ENCODE measurements around the gene NBDY. TPM values are rescaled to one million over a fixed set of nuclear protein-coding genes. Genes with fewer than 3 reads are reported as not detected.
A peak's percentile ranks its signal among the peaks of the same experiment; 100 is the strongest.

Gene NBDY
- total RNA-seq, 2 experiments from 2014 or later, result 37.0 to 53.3 TPM

DNA sequence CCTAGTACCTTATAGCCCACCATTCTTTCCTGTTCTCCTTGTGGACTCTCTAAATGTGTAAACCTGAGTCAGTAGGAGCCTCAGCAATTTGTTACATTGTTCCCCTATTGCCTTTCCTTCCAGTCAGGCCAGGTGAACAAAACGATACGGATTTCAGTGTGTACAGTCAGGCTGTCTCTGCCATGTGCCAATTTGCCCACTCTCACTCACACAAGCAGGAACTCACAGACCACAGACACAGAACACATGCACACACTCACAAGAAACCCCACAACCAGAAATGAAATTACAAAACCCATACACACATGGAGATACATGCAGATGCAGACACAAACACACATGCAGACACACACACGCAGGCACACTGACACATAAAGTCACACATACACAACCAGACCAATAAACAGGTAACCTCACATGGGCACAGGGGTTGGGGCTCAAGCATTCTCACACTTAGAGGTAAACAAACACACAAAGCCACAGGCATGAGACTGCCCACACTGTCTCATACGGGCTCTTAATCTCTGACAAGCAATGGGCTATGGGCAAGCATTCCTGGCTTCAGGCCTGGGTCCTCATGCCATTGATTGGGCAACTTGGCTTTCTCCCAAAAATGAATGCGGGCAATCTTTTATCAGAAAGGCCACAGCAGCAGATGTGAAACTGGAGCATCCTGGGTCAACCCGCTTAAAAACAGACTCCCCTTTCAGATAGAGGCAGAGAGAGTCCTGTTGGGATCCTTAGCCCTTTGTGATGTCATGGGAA, 68.7 kb downstream of the NBDY start:
- intact Hi-C loops (cut with DNase I, micrococcal nuclease), result no loop called here
- no peak for DNase-seq
- H3K27me3 Mint-ChIP-seq, result no peaks in the 10 kb centered on the region
- ChIA-PET POLR2A (no interaction called here), CTCF (no interaction called here)
- peak overlapping the region; percentile 76 for H3K27ac Mint-ChIP-seq
- H3K4me3 Mint-ChIP-seq, result no peak overlapping the region
- no peak for ATAC-seq
- peaks cover 57% of the 10 kb centered on the region for H3K4me1 Mint-ChIP-seq
- H3K9me3 Mint-ChIP-seq (ENCODE audit: low read depth), result no peaks in the 10 kb centered on the region
- peaks cover 4% of the 10 kb centered on the region for H3K36me3 Mint-ChIP-seq (ENCODE audit: low read depth)

DNA sequence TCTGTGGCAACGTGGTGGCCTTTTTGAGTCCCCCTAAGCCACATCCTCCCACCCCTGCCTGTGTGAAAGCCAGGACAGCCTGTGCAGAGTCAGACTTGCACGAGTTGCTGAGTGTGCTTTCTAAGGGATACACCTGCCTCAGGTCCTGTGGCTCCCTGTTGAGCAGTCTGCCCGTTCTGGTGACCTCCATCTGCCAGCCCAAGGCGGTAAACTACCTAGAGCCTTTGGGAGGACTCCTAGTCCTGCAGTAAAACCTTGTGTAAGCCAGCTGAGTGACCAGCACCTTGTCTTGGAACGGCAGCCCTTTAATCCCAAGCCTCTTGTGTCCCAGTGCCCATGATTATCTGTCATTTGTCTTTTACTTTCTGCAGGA, 69.3 kb downstream of the NBDY start:
- Mint-ChIP-seq H3K27me3 (no peaks in the 10 kb centered on the region), H3K4me1 (peaks cover 55% of the 10 kb centered on the region), H3K9me3 (ENCODE audit: low read depth) (no peaks in the 10 kb centered on the region), H3K27ac (no peak overlapping the region), H3K4me3 (no peak overlapping the region), H3K36me3 (ENCODE audit: low read depth) (peaks cover 4% of the 10 kb centered on the region)
- ChIA-PET CTCF (no interaction called here), POLR2A (no interaction called here)
- DNase-seq, result no peak
- intact Hi-C loops (cut with DNase I, micrococcal nuclease), result no loop called here
- no peak for ATAC-seq

DNA sequence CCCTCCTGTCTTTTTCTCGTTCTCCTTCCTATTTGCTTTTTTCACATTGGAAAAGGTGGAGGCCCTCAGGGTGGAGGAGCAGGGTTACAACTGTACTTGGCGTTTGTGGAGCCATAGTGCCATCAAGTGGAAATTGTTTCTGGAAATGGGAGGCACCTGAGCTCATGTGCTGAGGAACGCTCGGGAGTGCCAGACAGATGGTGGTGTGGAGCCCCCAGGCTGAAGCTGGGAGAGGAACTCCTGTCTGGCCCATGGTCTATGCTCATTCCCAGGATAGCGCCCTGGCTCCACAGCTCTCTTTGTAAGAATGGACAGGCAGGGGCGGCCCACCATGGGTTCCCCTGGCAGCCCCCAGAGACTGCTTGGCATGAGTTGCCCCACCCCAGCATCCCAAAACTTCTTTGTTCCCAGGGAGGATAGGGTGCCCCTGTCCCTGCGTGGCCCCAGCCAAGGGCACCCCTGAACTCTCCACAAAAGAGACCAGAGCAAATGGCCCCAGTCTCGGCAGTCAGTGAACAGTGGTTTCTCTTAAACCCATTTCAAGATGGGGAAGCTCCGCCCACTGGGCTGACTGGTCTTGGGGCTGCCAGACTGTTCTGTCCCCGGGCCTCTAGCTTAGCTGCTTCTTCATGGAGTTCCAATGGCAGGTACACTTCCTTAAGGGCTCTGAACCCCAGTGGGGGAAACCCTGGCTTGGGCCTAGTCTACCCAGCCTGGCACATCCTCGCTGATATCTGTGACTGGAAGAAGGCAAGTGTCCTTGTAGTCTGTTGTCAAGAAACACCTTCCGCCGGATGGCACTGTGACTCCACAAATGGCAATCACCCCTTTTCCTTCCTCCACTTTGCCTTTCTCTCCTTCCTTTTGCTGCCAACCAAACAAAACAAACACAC, 70.1 kb downstream of the NBDY start:
- ChIA-PET POLR2A (no interaction called here), CTCF (interaction anchor here (0.6 kb wide), 1 partner anchor 525 kb away, joined by 3 read pairs; no protein-coding TSS in a partner anchor)
- peak overlapping the region; percentile 94 for H3K27ac Mint-ChIP-seq

GRCh38 chrX:56800307-56800706, 71.3 kb downstream of the NBDY start:
- Mint-ChIP-seq H3K4me1 (peaks cover 51% of the 10 kb centered on the region), H3K27ac (peak overlapping the region; percentile 94), H3K9me3 (ENCODE audit: low read depth) (no peaks in the 10 kb centered on the region), H3K36me3 (ENCODE audit: low read depth) (peaks cover 7% of the 10 kb centered on the region), H3K4me3 (peak overlapping the region; percentile 61), H3K27me3 (no peaks in the 10 kb centered on the region)
- DNase-seq (no peak), ATAC-seq (no peak)
- CTCF ChIA-PET, result interaction anchor here (0.6 to 1.2 kb wide), 3 partner anchors 126 to 882 kb away, joined by 3 read pairs; no protein-coding TSS in a partner anchor
- POLR2A ChIA-PET, result no interaction called here
- intact Hi-C loops (cut with DNase I, micrococcal nuclease), result no loop called here

More for the DNA sequence above, 70.1 kb downstream of the NBDY start:
- Mint-ChIP-seq H3K9me3 (ENCODE audit: low read depth) (no peaks in the 10 kb centered on the region), H3K27me3 (no peaks in the 10 kb centered on the region), H3K4me1 (peaks cover 53% of the 10 kb centered on the region), H3K36me3 (ENCODE audit: low read depth) (peaks cover 4% of the 10 kb centered on the region), H3K4me3 (no peak overlapping the region)
- intact Hi-C loops (cut with DNase I, micrococcal nuclease), result no loop called here
- peak; percentile 43 for DNase-seq
- no peak for ATAC-seq

DNA sequence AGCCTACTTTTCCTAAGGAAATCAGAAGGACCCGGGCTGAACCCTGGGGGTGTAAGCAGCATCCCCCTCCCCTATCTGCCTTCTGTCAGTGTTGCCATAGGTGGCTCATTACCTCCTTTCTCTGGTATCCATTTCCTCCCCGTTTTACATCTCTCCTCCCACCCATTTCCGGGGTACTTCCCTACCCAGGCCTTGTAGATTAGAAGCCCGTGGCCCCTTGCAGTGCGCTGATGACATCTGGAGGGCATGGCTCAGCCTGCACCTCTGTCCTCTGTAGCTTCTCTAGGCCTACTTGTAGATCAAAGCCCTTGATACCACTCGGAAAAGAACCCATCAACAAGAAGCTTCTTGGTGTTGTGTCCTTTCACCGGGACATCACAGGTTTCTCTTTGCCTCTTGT, 71.8 kb downstream of the NBDY start:
- ChIA-PET POLR2A (no interaction called here), CTCF (interaction anchor here (1.1 to 1.2 kb wide), 2 partner anchors 126 to 177 kb away, joined by 3 read pairs; no protein-coding TSS in a partner anchor)
- H3K4me1 Mint-ChIP-seq, result peaks cover 51% of the 10 kb centered on the region
- peak overlapping the region; percentile 94 for H3K27ac Mint-ChIP-seq
- DNase-seq (peak; percentile 75), ATAC-seq (peak; percentile 93)
- intact Hi-C loops (cut with DNase I, micrococcal nuclease), result no loop called here
- H3K9me3 Mint-ChIP-seq (ENCODE audit: low read depth), result no peaks in the 10 kb centered on the region
- peak overlapping the region; percentile 61 for H3K4me3 Mint-ChIP-seq
- H3K27me3 Mint-ChIP-seq, result no peaks in the 10 kb centered on the region
- H3K36me3 Mint-ChIP-seq (ENCODE audit: low read depth), result peaks cover 7% of the 10 kb centered on the region

DNA sequence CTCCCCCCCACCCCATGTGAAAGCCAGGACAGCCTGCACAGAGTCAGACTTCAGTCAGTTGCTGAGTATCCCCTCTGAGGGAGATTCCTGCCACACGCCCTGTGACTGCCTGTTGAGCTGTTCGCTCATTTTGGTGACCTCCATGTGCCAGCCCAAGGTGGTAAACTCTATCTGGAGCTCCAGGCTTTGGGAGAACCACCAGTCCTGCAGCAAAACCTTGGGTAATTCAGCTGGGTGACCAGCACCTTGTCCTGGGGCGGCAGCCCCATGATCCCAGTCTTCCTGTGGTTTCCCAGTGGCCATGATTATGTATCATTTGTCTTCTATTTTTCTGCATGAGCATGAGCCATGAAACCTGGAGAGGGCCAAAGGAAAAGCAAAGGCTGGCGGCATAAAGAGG, 73.4 kb downstream of the NBDY start:
- POLR2A ChIA-PET, result no interaction called here
- Mint-ChIP-seq H3K36me3 (ENCODE audit: low read depth) (peaks cover 9% of the 10 kb centered on the region), H3K27ac (no peak overlapping the region), H3K9me3 (ENCODE audit: low read depth) (no peaks in the 10 kb centered on the region), H3K4me1 (peaks cover 42% of the 10 kb centered on the region), H3K27me3 (no peaks in the 10 kb centered on the region), H3K4me3 (no peak overlapping the region)
- DNase-seq (no peak), ATAC-seq (no peak)
- intact Hi-C loops (cut with DNase I, micrococcal nuclease), result no loop called here
- CTCF ChIA-PET, result interaction anchor here (0.6 kb wide), 1 partner anchor 38 kb away, joined by 3 read pairs; no protein-coding TSS in a partner anchor

DNA sequence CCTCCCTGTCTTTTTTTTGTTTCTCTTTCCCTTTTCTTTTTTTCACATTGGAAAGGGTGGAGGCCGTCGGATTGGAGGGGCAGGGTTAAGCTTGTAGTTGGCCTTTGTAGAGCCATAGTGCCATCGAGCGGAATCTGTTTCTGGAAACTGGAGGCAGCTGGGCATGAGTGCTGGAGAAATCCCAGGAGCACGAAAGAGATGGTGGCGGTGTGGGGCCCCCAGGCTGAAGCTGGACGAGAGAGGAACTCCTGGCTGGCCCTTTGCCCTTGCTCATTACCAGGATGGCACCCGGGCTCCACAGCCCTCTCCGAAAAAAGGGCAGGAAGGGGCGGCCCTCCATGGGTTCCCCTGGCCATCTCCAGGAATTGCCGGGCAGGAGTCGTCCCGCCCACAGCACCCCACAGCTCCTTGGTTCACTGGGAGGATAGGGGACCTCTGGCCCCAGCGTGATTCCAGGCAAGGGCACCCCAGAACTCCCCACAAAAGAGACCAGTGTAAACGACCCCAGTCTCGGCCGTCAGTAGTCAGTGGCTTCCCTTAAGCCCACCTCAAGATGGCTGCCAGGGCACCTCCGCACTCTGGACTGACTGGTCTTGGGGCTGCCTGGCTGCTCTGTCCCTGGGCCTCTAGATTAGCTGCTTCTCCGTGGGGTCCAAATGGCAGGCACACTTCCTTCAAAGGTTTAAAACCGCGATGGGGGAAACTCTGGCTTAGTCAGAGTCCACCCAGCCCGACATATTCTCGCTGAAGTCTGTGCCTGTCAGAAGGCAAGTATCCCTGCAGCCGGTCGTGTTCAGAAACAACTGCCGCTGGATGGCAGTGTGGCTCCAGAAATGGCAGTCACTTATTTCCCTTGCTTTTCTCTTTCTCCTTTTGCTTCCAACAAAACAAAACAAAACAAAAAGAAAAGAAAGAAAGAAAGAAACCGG, 74.1 kb downstream of the NBDY start:
- Mint-ChIP-seq H3K36me3 (ENCODE audit: low read depth) (peaks cover 10% of the 10 kb centered on the region), H3K9me3 (ENCODE audit: low read depth) (no peaks in the 10 kb centered on the region), H3K4me1 (peaks cover 35% of the 10 kb centered on the region), H3K27me3 (no peaks in the 10 kb centered on the region), H3K4me3 (no peak overlapping the region), H3K27ac (peak overlapping the region; percentile 42)
- POLR2A ChIA-PET, result no interaction called here
- intact Hi-C loops (cut with DNase I, micrococcal nuclease), result loop anchor here in 1 of 2 experiments (1.0 kb wide), 1 partner anchor 175 kb away; no protein-coding TSS in a partner anchor
- CTCF ChIA-PET, result interaction anchor here (0.6 to 1.8 kb wide), 3 partner anchors 17 to 175 kb away, joined by 3 to 6 read pairs (median 3); no protein-coding TSS in a partner anchor
- peak; percentile 17 for ATAC-seq
- DNase-seq, result peak; percentile 73

DNA sequence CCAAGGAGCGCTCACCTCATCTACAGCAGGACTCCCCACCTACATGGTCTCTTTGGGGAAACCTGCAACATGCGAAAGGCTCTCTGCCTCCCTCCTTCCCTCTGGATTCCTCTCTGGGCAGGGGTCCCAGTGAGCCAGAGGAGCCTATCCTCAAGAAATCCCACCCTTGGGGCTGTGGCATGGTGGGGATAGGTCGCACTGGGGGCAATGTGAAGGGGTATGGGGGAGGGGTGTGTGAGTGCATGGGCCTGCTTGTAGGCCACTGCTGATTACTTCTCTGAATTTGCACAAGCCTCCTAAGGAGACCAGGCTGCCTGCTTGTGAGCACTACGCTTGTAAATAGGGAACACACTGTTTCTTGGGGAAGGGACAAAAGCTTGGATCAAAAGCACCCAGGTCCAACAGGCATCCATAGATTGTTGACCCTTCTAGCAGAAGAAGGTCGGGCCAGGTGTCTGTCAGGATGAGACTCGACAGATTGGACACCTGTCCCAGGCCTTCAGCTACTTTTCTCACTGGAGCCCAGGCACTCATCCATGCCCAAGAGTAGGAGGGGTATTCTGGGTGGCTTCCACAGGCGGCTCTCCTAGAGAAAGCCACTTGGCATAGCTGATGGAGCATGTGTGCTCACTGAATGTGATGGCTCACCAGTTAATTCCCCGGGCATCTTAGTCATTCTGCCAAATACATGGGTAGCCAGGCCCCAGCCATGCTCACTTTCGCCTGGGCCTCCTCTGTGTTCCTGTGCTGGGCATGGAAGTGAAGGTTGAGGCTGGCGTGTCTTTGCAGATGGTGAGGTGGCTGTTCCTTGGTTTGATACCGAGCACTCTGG, 75.0 kb downstream of the NBDY start:
- H3K4me3 Mint-ChIP-seq, result no peak overlapping the region
- POLR2A ChIA-PET, result no interaction called here
- intact Hi-C loops (cut with DNase I, micrococcal nuclease), result loop anchor here in 1 of 2 experiments (1.0 kb wide), 1 partner anchor 174 kb away; no protein-coding TSS in a partner anchor

GRCh38 chrX:56804867-56805266, 75.8 kb downstream of the NBDY start:
- H3K27ac Mint-ChIP-seq, result no peak overlapping the region
- H3K4me1 Mint-ChIP-seq, result peaks cover 31% of the 10 kb centered on the region
- intact Hi-C loops (cut with DNase I, micrococcal nuclease), result no loop called here
- POLR2A ChIA-PET, result no interaction called here
- DNase-seq (no peak), ATAC-seq (no peak)
- H3K36me3 Mint-ChIP-seq (ENCODE audit: low read depth), result peaks cover 10% of the 10 kb centered on the region
- no peaks in the 10 kb centered on the region for H3K27me3 Mint-ChIP-seq
- no peaks in the 10 kb centered on the region for H3K9me3 Mint-ChIP-seq (ENCODE audit: low read depth)
- no peak overlapping the region for H3K4me3 Mint-ChIP-seq
- CTCF ChIA-PET, result interaction anchor here (1.8 kb wide), 1 partner anchor 173 kb away, joined by 6 read pairs; no protein-coding TSS in a partner anchor

More for the DNA sequence above, 75.0 kb downstream of the NBDY start:
- Mint-ChIP-seq H3K27ac (peak overlapping the region; percentile 42), H3K27me3 (no peaks in the 10 kb centered on the region), H3K4me1 (peaks cover 32% of the 10 kb centered on the region), H3K36me3 (ENCODE audit: low read depth) (peaks cover 10% of the 10 kb centered on the region), H3K9me3 (ENCODE audit: low read depth) (no peaks in the 10 kb centered on the region)
- no peak for DNase-seq
- no peak for ATAC-seq
- CTCF ChIA-PET, result interaction anchor here (0.7 to 1.8 kb wide), 2 partner anchors 17 to 174 kb away, joined by 4 to 6 read pairs; no protein-coding TSS in a partner anchor

GRCh38 chrX:56805399-56805798, 76.4 kb downstream of the NBDY start:
- Mint-ChIP-seq H3K36me3 (ENCODE audit: low read depth) (peaks cover 10% of the 10 kb centered on the region), H3K27ac (no peak overlapping the region), H3K4me3 (no peak overlapping the region), H3K27me3 (no peaks in the 10 kb centered on the region), H3K9me3 (ENCODE audit: low read depth) (no peaks in the 10 kb centered on the region), H3K4me1 (peaks cover 31% of the 10 kb centered on the region)
- CTCF ChIA-PET, result interaction anchor here (1.8 kb wide), 1 partner anchor 173 kb away, joined by 6 read pairs; no protein-coding TSS in a partner anchor
- intact Hi-C loops (cut with DNase I, micrococcal nuclease), result no loop called here
- POLR2A ChIA-PET, result no interaction called here
- ATAC-seq (no peak), DNase-seq (no peak)

Data from activated CD4-positive, alpha-beta T cell treated with anti-CD3 and anti-CD28 coated beads for 36 hours (primary cell).